Parathyroid adenoma (tissue), 2 donors: ENCODE results near the gene ASTN2.

ENCODE experiments used
- H2AFZ ChIP-seq: fragments of 300-600 bp; sonication (generic); one replicate; pipeline ENCODE4 v1.7.0; 2017; ENCODE audit warnings: antibody characterized with exemption, mild to moderate bottlenecking
- H3K27ac ChIP-seq: fragments of 300-600 bp; sonication (generic); one replicate; pipeline ENCODE4 v1.7.0; 2017
- H3K27me3 ChIP-seq: fragments of 300-600 bp; sonication (generic); one replicate; pipeline ENCODE4 v1.7.0; 2017; ENCODE audit warnings: low read length; ENCODE audit not compliant: control insufficient read depth, insufficient read depth
- H3K36me3 ChIP-seq: fragments of 300-600 bp; sonication (generic); one replicate; pipeline ENCODE4 v1.7.0; 2017; ENCODE audit warnings: low read length; ENCODE audit not compliant: control insufficient read depth, insufficient read depth
- H3K4me1 ChIP-seq: fragments of 300-600 bp; sonication (generic); one replicate; pipeline ENCODE4 v1.7.0; 2017; ENCODE audit warnings: control low read depth
- H3K4me2 ChIP-seq: fragments of 300-600 bp; sonication (generic); one replicate; pipeline ENCODE4 v1.7.0; 2017; ENCODE audit warnings: low read length
- H3K4me3 ChIP-seq: fragments of 300-600 bp; sonication (generic); one replicate; pipeline ENCODE4 v1.7.0; 2017; ENCODE audit warnings: low read depth, low read length
- H3K79me2 ChIP-seq: fragments of 300-600 bp; sonication (generic); one replicate; pipeline ENCODE4 v1.7.0; 2017; ENCODE audit warnings: control low read depth
- H3K9ac ChIP-seq: fragments of 300-600 bp; sonication (generic); one replicate; pipeline ENCODE4 v1.7.0; 2017; ENCODE audit warnings: mild to moderate bottlenecking
- H3K9me3 ChIP-seq: fragments of 300-600 bp; sonication (generic); one replicate; pipeline ENCODE4 v1.7.0; 2017; ENCODE audit warnings: low read length; ENCODE audit not compliant: control insufficient read depth
- CTCF ChIP-seq: fragments of 300-600 bp; sonication (generic); IDR thresholded peaks from one replicate; pipeline ENCODE4 v1.7.0; 2017; ENCODE audit warnings: antibody characterized with exemption, mild to moderate bottlenecking
- donor health status: primary hyperparathyroidism.

ASTN2 gene

GRCh38 chr9:117247266-117247665, 167.6 kb downstream of the ASTN2 start:
- Histone ChIP-seq H3K4me2 (no peak overlapping the region), H3K9me3 (no peaks in the 10 kb centered on the region), H2AFZ (no peak overlapping the region), H3K4me1 (no peaks in the 10 kb centered on the region), H3K9ac (no peak overlapping the region), H3K27me3 (no peaks in the 10 kb centered on the region), H3K36me3 (no peaks in the 10 kb centered on the region), H3K27ac (no peak overlapping the region), H3K79me2 (no peaks in the 10 kb centered on the region), H3K4me3 (no peak overlapping the region)
- no peak for TF ChIP-seq CTCF

GRCh38 chr9:117245175-117245829, 169.6 kb downstream of the ASTN2 start:
- no peaks in the 10 kb centered on the region for H3K36me3 ChIP-seq
- no peaks in the 10 kb centered on the region for H3K9me3 ChIP-seq
- H3K4me1 ChIP-seq: no peaks in the 10 kb centered on the region
- no peak overlapping the region for H3K9ac ChIP-seq
- H3K4me2 ChIP-seq: no peak overlapping the region
- no peak overlapping the region for H2AFZ ChIP-seq
- H3K4me3 ChIP-seq: no peak overlapping the region
- no peak for TF ChIP-seq CTCF
- no peak overlapping the region for H3K27ac ChIP-seq
- H3K27me3 ChIP-seq: no peaks in the 10 kb centered on the region
- H3K79me2 ChIP-seq: no peaks in the 10 kb centered on the region

GRCh38 chr9:117242082-117242481, 172.8 kb downstream of the ASTN2 start:
- H3K4me1 ChIP-seq: no peaks in the 10 kb centered on the region
- no peak for TF ChIP-seq CTCF
- no peak overlapping the region for H2AFZ ChIP-seq
- no peaks in the 10 kb centered on the region for H3K36me3 ChIP-seq
- H3K27me3 ChIP-seq: no peaks in the 10 kb centered on the region
- no peak overlapping the region for H3K4me2 ChIP-seq
- H3K79me2 ChIP-seq: no peaks in the 10 kb centered on the region
- H3K9me3 ChIP-seq: no peaks in the 10 kb centered on the region
- no peak overlapping the region for H3K9ac ChIP-seq
- no peak overlapping the region for H3K27ac ChIP-seq
- H3K4me3 ChIP-seq: no peak overlapping the region

GRCh38 chr9:117239428-117239827, 175.4 kb downstream of the ASTN2 start:
- no peak for TF ChIP-seq CTCF
- Histone ChIP-seq H2AFZ (no peak overlapping the region), H3K4me2 (no peak overlapping the region), H3K79me2 (no peaks in the 10 kb centered on the region), H3K4me3 (no peak overlapping the region), H3K27ac (no peak overlapping the region), H3K27me3 (no peaks in the 10 kb centered on the region), H3K4me1 (no peaks in the 10 kb centered on the region), H3K36me3 (no peaks in the 10 kb centered on the region), H3K9ac (no peak overlapping the region), H3K9me3 (no peaks in the 10 kb centered on the region)

- H3K27ac ChIP-seq: no peak overlapping the region
- H3K79me2 ChIP-seq: no peaks in the 10 kb centered on the region
- H2AFZ ChIP-seq: no peak overlapping the region
- H3K4me2 ChIP-seq: no peak overlapping the region
- no peak overlapping the region for H3K4me3 ChIP-seq
- no peak for TF ChIP-seq CTCF
- no peaks in the 10 kb centered on the region for H3K27me3 ChIP-seq
- no peaks in the 10 kb centered on the region for H3K36me3 ChIP-seq
- H3K4me1 ChIP-seq: no peaks in the 10 kb centered on the region
- H3K9ac ChIP-seq: no peak overlapping the region
- no peaks in the 10 kb centered on the region for H3K9me3 ChIP-seq
These were observed 180.8 kb downstream of the ASTN2 start for GRCh38 chr9:117234103-117234502.
